Kidney capillary endothelial cell (primary cell): Measurements from ENCODE around the gene FAM210A.
"Not testable (repeated sequence)": the region's sequence is repeated elsewhere in the genome, so short reads cannot be mapped to it uniquely, and the experiment has no call there.

Experiments
- DNase-seq: peaks from one replicate; pipeline ENCODE4 v3.0.0-alpha.2; 2018; ENCODE audit warnings: low spot score

Gene FAM210A

GRCh38 chr18:13726232-13726971 is at the start of gene FAM210A, which contains the start of gene RNMT:
Gene FAM210A (minus strand): TSS chr18:13726558. CDS start chr18:13682077, 44,481 bp downstream.
Gene RNMT (plus strand): TSS chr18:13726673. CDS start chr18:13731518, 4,845 bp downstream.
- DNase-seq: peak; percentile 89

GRCh38 chr18:13775058-13775457 is 48.7 kb upstream of the FAM210A start:
- DNase-seq: no peak

GRCh38 chr18:13762690-13763439 is 36.5 kb upstream of the FAM210A start:
- DNase-seq: no peak

GRCh38 chr18:13760047-13760446 is 33.7 kb upstream of the FAM210A start:
- no peak for DNase-seq

- no peak for DNase-seq
These were observed 32.3 kb upstream of the FAM210A start for GRCh38 chr18:13758622-13759021.

GRCh38 chr18:13756671-13757070 is 30.3 kb upstream of the FAM210A start:
- DNase-seq: no peak

GRCh38 chr18:13756261-13756660 is 29.9 kb upstream of the FAM210A start:
- DNase-seq: no peak

- not testable (repeated sequence) for DNase-seq
These were observed 25.2 kb upstream of the FAM210A start for GRCh38 chr18:13751599-13751998.

GRCh38 chr18:13746633-13747032 is 20.3 kb upstream of the FAM210A start:
- DNase-seq: no peak

GRCh38 chr18:13745696-13746095 is 19.3 kb upstream of the FAM210A start:
- DNase-seq: no peak

GRCh38 chr18:13735681-13736080 is 9.3 kb upstream of the FAM210A start:
- no peak for DNase-seq

- DNase-seq: no peak
These were observed 4.1 kb upstream of the FAM210A start for GRCh38 chr18:13730481-13730880.

GRCh38 chr18:13726972-13727331 is 594 bp upstream of the FAM210A start:
- peak; percentile 34 for DNase-seq

- no peak for DNase-seq
These were observed 659 bp downstream of the FAM210A start for GRCh38 chr18:13725566-13726231.

GRCh38 chr18:13720847-13721246 is 5.5 kb downstream of the FAM210A start:
- DNase-seq: no peak

GRCh38 chr18:13720123-13720522 is 6.2 kb downstream of the FAM210A start:
- no peak for DNase-seq

- no peak for DNase-seq
These were observed 9.4 kb downstream of the FAM210A start for GRCh38 chr18:13716916-13717315.

- no peak for DNase-seq
These were observed 11.0 kb downstream of the FAM210A start for GRCh38 chr18:13715330-13715729.

GRCh38 chr18:13713455-13714055 is 12.8 kb downstream of the FAM210A start:
- no peak for DNase-seq

GRCh38 chr18:13712400-13713131 is 13.8 kb downstream of the FAM210A start:
- DNase-seq: no peak

- DNase-seq: no peak
These were observed 15.9 kb downstream of the FAM210A start for GRCh38 chr18:13710414-13710831.

- DNase-seq: no peak
These were observed 22.5 kb downstream of the FAM210A start for GRCh38 chr18:13703899-13704298.
